VCaP (cell line): Measurements from ENCODE around the gene FUT7.

ENCODE experiments used
- H3K27ac ChIP-seq: fragments of 450-650 bp; 2 replicates; pipeline ENCODE4 v1.5.1; 2017
- TF ChIP-seq, protein P1 (sequence below): fragments of 450-650 bp; conservative IDR thresholded peaks from 2 replicates; pipeline ENCODE4 v1.5.1; 2017; ENCODE audit warnings: mild to moderate bottlenecking, moderate library complexity

Gene FUT7

GRCh38 chr9:137030538-137031527, 1.1 kb downstream of the FUT7 start:
- H3K27ac ChIP-seq = no peak overlapping the region

DNA sequence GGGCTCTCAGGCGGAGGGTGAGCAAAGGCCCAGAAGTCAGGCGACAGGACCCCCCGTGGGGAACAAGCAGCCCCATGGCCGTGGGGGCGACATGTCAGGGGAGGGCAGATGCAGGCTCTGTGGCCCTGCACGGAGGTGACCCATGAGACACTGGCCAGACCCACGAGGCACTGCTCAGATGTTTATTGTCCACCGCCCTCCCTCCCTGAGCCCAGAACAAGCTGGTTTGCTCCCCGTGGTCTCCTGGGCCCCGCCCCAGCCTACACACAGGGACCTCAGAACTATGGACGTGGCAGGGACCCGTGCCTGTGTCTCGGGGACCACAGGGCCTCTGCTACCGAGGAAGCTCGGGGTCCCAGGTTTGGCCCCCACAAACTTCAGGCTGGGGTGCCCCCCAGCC, 1.9 kb downstream of the FUT7 start:
- TF ChIP-seq, protein P1, sequence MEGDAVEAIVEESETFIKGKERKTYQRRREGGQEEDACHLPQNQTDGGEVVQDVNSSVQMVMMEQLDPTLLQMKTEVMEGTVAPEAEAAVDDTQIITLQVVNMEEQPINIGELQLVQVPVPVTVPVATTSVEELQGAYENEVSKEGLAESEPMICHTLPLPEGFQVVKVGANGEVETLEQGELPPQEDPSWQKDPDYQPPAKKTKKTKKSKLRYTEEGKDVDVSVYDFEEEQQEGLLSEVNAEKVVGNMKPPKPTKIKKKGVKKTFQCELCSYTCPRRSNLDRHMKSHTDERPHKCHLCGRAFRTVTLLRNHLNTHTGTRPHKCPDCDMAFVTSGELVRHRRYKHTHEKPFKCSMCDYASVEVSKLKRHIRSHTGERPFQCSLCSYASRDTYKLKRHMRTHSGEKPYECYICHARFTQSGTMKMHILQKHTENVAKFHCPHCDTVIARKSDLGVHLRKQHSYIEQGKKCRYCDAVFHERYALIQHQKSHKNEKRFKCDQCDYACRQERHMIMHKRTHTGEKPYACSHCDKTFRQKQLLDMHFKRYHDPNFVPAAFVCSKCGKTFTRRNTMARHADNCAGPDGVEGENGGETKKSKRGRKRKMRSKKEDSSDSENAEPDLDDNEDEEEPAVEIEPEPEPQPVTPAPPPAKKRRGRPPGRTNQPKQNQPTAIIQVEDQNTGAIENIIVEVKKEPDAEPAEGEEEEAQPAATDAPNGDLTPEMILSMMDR = no peak
- no peak overlapping the region for H3K27ac ChIP-seq

More at GRCh38 chr9:137030538-137031527, 1.1 kb downstream of the FUT7 start:
- TF ChIP-seq, protein P1 = no peak

DNA sequence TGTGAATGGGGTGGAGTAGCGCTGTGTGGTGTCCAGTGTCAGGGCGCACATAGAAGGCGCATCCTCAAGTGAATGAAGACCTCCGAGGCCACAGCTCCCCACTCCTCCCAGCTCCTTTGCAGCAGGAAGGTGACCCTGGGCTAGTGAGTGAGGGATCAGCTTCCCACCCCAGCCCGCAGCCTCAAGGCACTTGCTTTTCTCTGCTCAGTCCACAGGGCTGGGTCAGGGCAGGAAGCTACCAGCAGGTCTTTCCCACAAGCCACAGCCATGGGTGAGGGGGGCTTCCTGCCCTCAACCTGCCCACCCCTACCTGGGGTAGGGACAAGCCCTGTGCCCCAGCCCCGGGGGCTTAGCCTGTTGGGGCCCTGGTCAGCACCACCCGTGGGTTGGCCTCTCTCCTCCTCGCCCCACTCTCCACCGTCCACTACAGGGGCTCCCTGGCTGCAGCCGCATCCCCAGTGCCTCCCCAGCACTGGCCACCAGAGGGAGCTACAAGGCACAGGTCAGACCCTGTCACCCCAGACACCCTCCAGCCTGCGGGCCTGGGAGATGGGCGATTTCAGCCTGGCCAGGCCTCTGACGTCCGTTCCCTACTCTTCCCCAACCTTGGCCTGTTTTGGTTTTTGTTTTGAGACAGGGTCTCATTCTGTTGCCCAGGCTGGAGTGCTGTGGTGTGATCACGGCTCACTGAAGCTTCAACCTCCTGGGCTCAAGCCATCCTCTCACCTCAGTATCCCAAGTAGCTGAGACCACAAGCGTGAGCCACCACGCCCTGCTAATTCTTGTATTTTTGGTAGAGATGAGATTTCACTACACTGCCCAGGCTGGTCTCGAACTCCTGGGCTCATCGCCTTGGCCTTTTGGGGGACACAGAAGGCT, 2.6 kb downstream of the FUT7 start:
- TF ChIP-seq, protein P1 = peak; percentile 97
- peak overlapping the region; percentile 93 for H3K27ac ChIP-seq

DNA sequence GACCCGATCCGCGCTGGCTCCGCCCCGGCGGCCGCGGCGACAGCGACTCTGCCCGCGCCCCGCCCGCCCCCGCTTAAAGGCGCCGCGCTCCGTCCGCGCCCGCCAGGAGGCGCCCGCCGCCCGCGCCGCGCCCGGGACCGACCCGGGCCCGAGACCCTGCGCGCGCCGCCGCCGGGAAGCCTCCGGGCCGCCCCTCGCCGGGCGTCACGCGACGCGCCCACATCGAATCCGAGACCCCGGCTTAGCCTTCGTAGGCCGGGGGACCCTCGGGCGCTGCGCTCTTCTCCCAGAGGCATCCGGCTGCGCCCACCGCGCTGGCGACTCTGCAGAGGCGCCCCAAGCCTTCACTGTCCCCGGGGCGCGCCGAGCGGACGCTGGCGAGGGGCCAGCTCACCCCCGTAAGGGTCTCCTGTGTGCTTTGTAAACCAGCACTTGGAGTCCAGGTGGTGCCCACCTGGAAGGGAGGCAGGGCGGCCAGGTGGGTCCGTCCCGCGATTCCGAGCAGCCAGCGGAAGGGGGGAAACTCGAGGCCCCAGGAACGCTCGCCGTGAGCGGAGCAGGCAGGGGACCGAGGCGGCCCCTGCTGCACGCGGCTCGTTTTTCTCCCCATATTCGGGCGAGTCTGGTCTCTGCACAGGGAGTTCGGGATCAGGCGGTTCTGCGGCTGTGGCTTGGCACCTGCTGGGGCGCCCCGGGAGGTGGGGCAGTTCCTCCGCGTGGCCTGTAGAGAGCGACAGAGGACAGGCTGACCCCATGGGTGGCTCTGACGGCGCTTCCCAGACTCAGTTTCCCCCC, 3.4 kb downstream of the FUT7 start:
- TF ChIP-seq, protein P1 = peak; percentile 74
- peak overlapping the region; percentile 93 for H3K27ac ChIP-seq

GRCh38 chr9:137027369-137028262, 4.3 kb downstream of the FUT7 start, which contains the start of gene ABCA2:
Gene ABCA2 (minus strand): TSS chr9:137028237. CDS start chr9:137028140, 97 bp downstream.
- peak within 1 kb of the TSS; percentile 93 for H3K27ac ChIP-seq
- TF ChIP-seq, protein P1 = no peak

DNA sequence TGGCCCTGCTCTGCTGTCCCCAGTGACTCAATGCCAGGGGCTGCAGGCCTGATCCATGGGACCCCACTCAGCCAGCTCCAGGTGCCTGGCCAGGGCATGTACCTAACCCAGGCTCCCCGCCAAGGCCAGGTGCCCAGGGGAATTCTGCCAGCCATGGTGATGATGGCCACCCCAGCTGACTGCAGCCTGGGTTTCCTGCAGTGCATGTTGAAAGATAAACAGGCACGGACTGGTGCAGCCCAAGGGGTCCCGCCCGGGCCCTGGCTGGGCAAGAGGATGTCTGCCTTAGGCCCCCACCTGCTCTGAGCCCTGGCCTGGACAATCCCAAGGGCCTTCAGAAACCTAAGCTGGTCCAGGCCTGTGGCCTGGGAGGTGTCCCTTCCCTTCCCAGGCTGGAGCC, 5.1 kb downstream of the FUT7 start:
- TF ChIP-seq, protein P1 = no peak
- H3K27ac ChIP-seq = peak overlapping the region; percentile 93
